Measurements from ENCODE around the gene IL1RAP. TPM values are rescaled to one million over a fixed set of nuclear protein-coding genes. Genes with fewer than 3 reads are reported as not detected.

The IL1RAP gene
- polyA plus RNA-seq, 3 donors, result 8.0 to 12.6 (median 11.8) TPM

DNA sequence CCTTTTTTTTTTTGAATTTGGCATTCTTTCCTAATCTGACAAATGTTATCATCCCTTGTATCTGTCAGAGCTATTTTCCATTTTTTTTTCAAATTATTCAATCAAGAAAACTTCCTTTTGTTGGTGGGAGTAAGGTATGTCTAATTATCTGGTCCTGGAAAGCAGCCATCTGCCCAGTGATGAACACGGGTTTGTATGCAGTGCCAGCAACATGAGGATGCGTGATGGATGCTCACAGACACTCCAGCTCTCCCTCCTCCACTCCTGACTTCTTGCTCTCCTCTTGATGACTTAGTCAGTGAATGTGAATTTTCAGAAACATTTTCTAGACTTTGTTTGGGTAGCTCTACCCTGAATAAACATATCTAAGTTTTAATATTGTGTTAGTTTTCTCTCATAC is 79.2 kb downstream of the IL1RAP start:
- H3K27me3 Mint-ChIP-seq (ENCODE audit: low read depth in 3 of 3), result peaks cover 0 to 5% (median 0%) of the 10 kb centered on the region in 3 donors
- no CpG with 5 or more reads among the region's 2 CpGs for WGBS (ENCODE audit: insufficient coverage)
- no peak overlapping the region for H3K27ac ChIP-seq (ENCODE audit: low read depth in 1 of 2, low read length in 2 of 2)
- H3K36me3 ChIP-seq (replicated peaks in 1 of 2; ENCODE audit: control insufficient read depth in 1 of 2, insufficient read depth in 2 of 2, low read length in 2 of 2), result no peaks in the 10 kb centered on the region
- H3K9me3 Mint-ChIP-seq, result peaks cover 0 to 13% (median 6%) of the 10 kb centered on the region in 7 donors
- no peak overlapping the region for H3K4me2 ChIP-seq (replicated peaks; ENCODE audit: extremely low read depth, low read length, poor library complexity, severe bottlenecking)
- peak overlapping the region in 2 of 7 donors; percentile 25 to 45 for H3K27ac Mint-ChIP-seq
- H3K79me2 ChIP-seq (ENCODE audit: insufficient read depth, low read length), result no peaks in the 10 kb centered on the region
- no peak overlapping the region for H3K4me3 Mint-ChIP-seq
- TF ChIP-seq, protein P1, sequence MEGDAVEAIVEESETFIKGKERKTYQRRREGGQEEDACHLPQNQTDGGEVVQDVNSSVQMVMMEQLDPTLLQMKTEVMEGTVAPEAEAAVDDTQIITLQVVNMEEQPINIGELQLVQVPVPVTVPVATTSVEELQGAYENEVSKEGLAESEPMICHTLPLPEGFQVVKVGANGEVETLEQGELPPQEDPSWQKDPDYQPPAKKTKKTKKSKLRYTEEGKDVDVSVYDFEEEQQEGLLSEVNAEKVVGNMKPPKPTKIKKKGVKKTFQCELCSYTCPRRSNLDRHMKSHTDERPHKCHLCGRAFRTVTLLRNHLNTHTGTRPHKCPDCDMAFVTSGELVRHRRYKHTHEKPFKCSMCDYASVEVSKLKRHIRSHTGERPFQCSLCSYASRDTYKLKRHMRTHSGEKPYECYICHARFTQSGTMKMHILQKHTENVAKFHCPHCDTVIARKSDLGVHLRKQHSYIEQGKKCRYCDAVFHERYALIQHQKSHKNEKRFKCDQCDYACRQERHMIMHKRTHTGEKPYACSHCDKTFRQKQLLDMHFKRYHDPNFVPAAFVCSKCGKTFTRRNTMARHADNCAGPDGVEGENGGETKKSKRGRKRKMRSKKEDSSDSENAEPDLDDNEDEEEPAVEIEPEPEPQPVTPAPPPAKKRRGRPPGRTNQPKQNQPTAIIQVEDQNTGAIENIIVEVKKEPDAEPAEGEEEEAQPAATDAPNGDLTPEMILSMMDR (IDR thresholded peaks at IDR 0.05), result no peak
- no peaks in the 10 kb centered on the region for H3K9me3 ChIP-seq (replicated peaks in 1 of 2; ENCODE audit: control insufficient read depth in 1 of 2, insufficient read depth in 1 of 2, low read length in 2 of 2)
- H3K4me1 Mint-ChIP-seq, result peaks cover 14% of the 10 kb centered on the region
- no peak for DNase-seq
- no peak overlapping the region for H3K4me3 ChIP-seq (replicated peaks in 1 of 3; ENCODE audit: low read depth in 2 of 3, low read length in 3 of 3)
- H3K36me3 Mint-ChIP-seq, result peaks cover 3 to 24% of the 10 kb centered on the region in 2 donors
- intact Hi-C loops (cut with micrococcal nuclease), result no loop called here
- H4K20me1 ChIP-seq (ENCODE audit: insufficient read depth, low read length), result no peaks in the 10 kb centered on the region
- H3K9ac ChIP-seq (ENCODE audit: insufficient read depth, low read length, poor library complexity, severe bottlenecking), result no peak overlapping the region
- H2AFZ ChIP-seq (ENCODE audit: insufficient read depth, low read depth, low read length, poor library complexity, severe bottlenecking), result no peak overlapping the region
- peaks cover 10 to 11% of the 10 kb centered on the region in 2 donors for H3K4me1 ChIP-seq (ENCODE audit: control insufficient read depth in 1 of 2, insufficient read depth in 2 of 2, low read length in 2 of 2)
- H3K27me3 ChIP-seq (ENCODE audit: control insufficient read depth in 2 of 2, insufficient read depth in 2 of 2, low read length in 2 of 2), result no peaks in the 10 kb centered on the region

DNA sequence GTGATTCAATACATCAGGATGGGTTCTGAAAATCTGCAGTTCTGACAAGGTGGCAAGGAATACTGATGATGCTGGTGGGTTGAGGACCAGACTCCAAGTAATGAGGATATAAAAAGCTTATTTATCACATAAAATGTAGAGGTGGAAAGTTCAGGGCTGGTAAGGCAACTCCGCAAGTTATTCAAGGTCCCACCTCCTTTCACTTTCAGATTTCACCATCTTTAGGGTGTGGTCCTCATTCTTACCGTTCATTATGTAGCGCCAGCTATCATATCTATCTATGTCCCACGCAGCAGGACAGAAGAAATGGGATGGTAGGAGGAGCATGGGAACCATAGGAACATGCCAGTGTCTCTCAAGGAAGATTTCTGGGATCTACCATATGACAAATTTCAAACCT is 80.3 kb downstream of the IL1RAP start:
- Histone ChIP-seq H3K27ac (ENCODE audit: low read depth in 1 of 2, low read length in 2 of 2) (no peak overlapping the region), H3K4me2 (replicated peaks; ENCODE audit: extremely low read depth, low read length, poor library complexity, severe bottlenecking) (no peak overlapping the region), H4K20me1 (ENCODE audit: insufficient read depth, low read length) (no peaks in the 10 kb centered on the region), H3K9me3 (replicated peaks in 1 of 2; ENCODE audit: control insufficient read depth in 1 of 2, insufficient read depth in 1 of 2, low read length in 2 of 2) (no peaks in the 10 kb centered on the region), H3K4me1 (ENCODE audit: control insufficient read depth in 1 of 2, insufficient read depth in 2 of 2, low read length in 2 of 2) (peaks cover under 1 to 1% of the 10 kb centered on the region in 2 donors), H3K9ac (ENCODE audit: insufficient read depth, low read length, poor library complexity, severe bottlenecking) (no peak overlapping the region), H2AFZ (ENCODE audit: insufficient read depth, low read depth, low read length, poor library complexity, severe bottlenecking) (no peak overlapping the region), H3K4me3 (replicated peaks in 1 of 3; ENCODE audit: low read depth in 2 of 3, low read length in 3 of 3) (no peak overlapping the region), H3K36me3 (replicated peaks in 1 of 2; ENCODE audit: control insufficient read depth in 1 of 2, insufficient read depth in 2 of 2, low read length in 2 of 2) (no peaks in the 10 kb centered on the region), H3K27me3 (ENCODE audit: control insufficient read depth in 2 of 2, insufficient read depth in 2 of 2, low read length in 2 of 2) (no peaks in the 10 kb centered on the region), H3K79me2 (ENCODE audit: insufficient read depth, low read length) (no peaks in the 10 kb centered on the region)
- Mint-ChIP-seq H3K36me3 (peaks cover 3 to 24% of the 10 kb centered on the region in 2 donors), H3K27ac (no peak overlapping the region), H3K9me3 (peaks cover 0 to 13% (median 8%) of the 10 kb centered on the region in 7 donors), H3K4me1 (peaks cover 3% of the 10 kb centered on the region), H3K27me3 (ENCODE audit: low read depth in 3 of 3) (peaks cover 0 to 4% (median 0%) of the 10 kb centered on the region in 3 donors), H3K4me3 (no peak overlapping the region)
- TF ChIP-seq, protein P1 (IDR thresholded peaks at IDR 0.05), result no peak
- intact Hi-C loops (cut with micrococcal nuclease), result no loop called here
- no peak for DNase-seq
- WGBS (ENCODE audit: insufficient coverage), result no CpG with 5 or more reads among the region's 4 CpGs

Measured in CD14-positive monocyte (primary cell).